ENCODE data around the gene RPL27.

RPL27 gene

DNA sequence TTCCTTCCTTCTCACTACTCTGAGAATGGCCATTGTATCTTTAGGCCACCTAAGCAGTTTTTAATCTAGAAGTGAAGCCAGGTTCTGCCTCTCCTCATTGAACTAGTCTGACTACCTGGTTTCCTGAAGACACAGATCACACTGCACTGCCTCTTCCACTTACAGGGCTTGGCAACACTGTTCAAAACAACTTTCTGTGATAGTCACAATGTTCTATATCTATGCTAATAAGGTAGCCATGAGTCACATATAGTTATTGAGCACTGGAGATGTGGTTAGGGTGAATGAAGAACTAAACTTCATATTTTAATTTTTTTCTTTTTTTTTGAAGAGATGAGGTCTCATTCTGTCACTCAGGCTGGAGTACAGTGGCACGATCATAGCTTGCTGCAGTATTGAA, 53.8 kb downstream of the RPL27 start:
- DNase-seq (ENCODE audit: low spot score) = no peak
